Loucy (cell line): ENCODE measurements around the gene GJC1.

Source experiments
- EZH2phosphoT487 ChIP-seq: fragments of 200-600 bp; IDR thresholded peaks from 2 replicates; pipeline ENCODE4 v1.6.1; 2018; ENCODE audit warnings: antibody characterized with exemption, mild to moderate bottlenecking, moderate library complexity, borderline replicate concordance
- TF ChIP-seq, protein P1 (sequence below): fragments of 200-600 bp; sonication (generic); conservative IDR thresholded peaks from 2 replicates; pipeline ENCODE4 v1.5.1; 2014; ENCODE audit warnings: mild to moderate bottlenecking, antibody characterized with exemption, low read length

DNA sequence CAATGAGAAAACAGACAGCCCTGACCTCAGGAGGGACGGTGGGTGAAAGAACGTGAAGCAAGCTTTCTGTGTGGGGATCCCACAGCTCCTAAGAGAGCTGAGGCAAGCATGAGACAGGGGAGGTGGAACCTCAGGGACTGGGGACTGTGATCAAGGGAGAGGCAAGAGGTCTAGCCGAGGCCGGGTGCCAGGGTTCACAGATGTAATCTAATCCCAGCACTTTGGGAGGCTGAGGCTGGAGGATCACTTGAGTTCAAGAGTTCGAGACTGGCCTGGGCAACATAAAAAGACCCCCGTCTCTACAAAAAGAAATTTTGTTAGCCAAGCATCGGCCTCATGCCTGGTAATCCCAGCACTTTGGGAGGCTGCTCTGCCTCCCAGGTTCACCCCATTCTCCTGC is 75.8 kb downstream of the GJC1 start:
- no peak for TF ChIP-seq EZH2phosphoT487
- TF ChIP-seq, protein P1, sequence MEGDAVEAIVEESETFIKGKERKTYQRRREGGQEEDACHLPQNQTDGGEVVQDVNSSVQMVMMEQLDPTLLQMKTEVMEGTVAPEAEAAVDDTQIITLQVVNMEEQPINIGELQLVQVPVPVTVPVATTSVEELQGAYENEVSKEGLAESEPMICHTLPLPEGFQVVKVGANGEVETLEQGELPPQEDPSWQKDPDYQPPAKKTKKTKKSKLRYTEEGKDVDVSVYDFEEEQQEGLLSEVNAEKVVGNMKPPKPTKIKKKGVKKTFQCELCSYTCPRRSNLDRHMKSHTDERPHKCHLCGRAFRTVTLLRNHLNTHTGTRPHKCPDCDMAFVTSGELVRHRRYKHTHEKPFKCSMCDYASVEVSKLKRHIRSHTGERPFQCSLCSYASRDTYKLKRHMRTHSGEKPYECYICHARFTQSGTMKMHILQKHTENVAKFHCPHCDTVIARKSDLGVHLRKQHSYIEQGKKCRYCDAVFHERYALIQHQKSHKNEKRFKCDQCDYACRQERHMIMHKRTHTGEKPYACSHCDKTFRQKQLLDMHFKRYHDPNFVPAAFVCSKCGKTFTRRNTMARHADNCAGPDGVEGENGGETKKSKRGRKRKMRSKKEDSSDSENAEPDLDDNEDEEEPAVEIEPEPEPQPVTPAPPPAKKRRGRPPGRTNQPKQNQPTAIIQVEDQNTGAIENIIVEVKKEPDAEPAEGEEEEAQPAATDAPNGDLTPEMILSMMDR, result no peak
